SK-N-SH treated with all-trans-retinoic acid at 6 μM for 48 hours (cell line): ENCODE measurements around the gene C2CD3.

ENCODE experiments used
- CREB5 ChIP-seq: fragments of 250-450 bp; sonication (Bioruptor Pico); IDR thresholded peaks from 2 replicates; pipeline ENCODE4 v1.5.1; 2020; ENCODE audit warnings: low read depth, mild to moderate bottlenecking, moderate library complexity
- ESRRG ChIP-seq: fragments of 250-450 bp; sonication (Bioruptor Pico); IDR thresholded peaks from 2 replicates; pipeline ENCODE4 v1.6.1; 2021; ENCODE audit warnings: mild to moderate bottlenecking
- GLIS3 ChIP-seq: fragments of 250-450 bp; sonication (Bioruptor Pico); IDR thresholded peaks from 2 replicates; pipeline ENCODE4 v1.5.0; 2020; ENCODE audit warnings: mild to moderate bottlenecking, moderate library complexity
- RARB ChIP-seq: fragments of 250-450 bp; sonication (Bioruptor Pico); IDR thresholded peaks from 2 replicates; pipeline ENCODE4 v1.8.0; 2021; ENCODE audit warnings: mild to moderate bottlenecking, moderate library complexity

GRCh38 chr11:74142624-74143023 lies 28.2 kb downstream of the C2CD3 start:
- TF ChIP-seq GLIS3 (CRISPR knock-in tag) (no peak), CREB5 (no peak), RARB (CRISPR knock-in tag) (no peak), ESRRG (CRISPR knock-in tag) (no peak)
